Neural progenitor cell (in vitro differentiated cells): ENCODE results near the gene SPATA6.
"Not testable (repeated sequence)": the region's sequence is repeated elsewhere in the genome, so short reads cannot be mapped to it uniquely, and the experiment has no call there.

Experiments
- CTCF ChIP-seq: fragments of 200-600 bp; sonication (generic); IDR thresholded peaks from 2 replicates; pipeline ENCODE4 v1.5.1; 2017; ENCODE audit warnings: antibody characterized with exemption, mild to moderate bottlenecking
- EZH2 ChIP-seq: fragments of 200-600 bp; sonication (generic); IDR thresholded peaks from 2 replicates; pipeline ENCODE4 v1.6.1; 2017; ENCODE audit warnings: antibody characterized with exemption, mild to moderate bottlenecking, moderate library complexity

- TF ChIP-seq CTCF, EZH2: not testable (repeated sequence)
These were observed 160.2 kb downstream of the SPATA6 start for GRCh38 chr1:48311829-48312228.
